ENCODE measurements around the gene CCNE1.

CCNE1 gene

DNA sequence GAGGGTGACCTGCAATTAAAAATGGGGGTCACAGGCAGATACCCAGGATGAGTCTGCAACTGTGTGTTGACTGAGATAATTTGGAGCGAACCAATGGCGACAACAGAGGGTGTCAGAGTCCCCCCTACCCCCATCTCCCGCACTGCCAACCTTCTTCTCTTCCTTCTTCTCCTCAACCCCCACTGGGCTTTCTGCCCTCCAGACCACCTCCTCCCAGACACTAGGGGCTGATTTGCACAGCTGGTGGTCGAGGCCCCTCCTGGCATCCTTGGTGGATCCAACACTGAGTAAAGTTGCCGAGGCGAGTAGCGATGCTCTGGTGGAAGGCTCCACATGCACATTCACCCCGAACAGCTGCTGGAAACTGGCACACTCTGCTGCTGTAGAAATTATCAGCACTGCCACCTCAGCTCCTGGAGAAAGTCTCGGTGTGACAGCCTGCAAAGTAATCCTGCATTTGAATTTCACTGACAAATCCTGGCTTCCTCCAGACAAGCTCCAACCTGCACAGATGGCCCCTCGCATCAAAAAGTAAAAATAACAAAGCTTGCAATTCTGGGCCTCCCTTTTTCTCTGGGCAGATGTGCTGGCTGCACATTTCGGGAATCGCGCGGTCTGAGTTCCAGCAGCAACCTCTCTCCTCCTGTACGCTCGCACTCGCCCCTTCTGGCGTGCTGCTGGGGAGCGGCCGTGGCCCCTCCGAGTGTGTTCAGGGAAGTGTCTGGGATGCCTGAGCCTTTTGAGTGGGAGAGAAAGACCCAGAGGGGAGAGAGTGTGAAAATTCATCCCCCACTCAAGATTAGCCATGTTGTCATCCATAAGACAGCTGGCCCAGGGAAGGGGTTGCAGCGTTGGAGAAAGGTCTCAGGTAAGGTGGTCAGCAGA is 28.5 kb downstream of the CCNE1 start:
- no peak for DNase-seq (ENCODE audit: extremely low spot score)
- ChIA-PET POLR2A (no interaction called here), CTCF (no interaction called here)
- TF ChIP-seq, protein P1, sequence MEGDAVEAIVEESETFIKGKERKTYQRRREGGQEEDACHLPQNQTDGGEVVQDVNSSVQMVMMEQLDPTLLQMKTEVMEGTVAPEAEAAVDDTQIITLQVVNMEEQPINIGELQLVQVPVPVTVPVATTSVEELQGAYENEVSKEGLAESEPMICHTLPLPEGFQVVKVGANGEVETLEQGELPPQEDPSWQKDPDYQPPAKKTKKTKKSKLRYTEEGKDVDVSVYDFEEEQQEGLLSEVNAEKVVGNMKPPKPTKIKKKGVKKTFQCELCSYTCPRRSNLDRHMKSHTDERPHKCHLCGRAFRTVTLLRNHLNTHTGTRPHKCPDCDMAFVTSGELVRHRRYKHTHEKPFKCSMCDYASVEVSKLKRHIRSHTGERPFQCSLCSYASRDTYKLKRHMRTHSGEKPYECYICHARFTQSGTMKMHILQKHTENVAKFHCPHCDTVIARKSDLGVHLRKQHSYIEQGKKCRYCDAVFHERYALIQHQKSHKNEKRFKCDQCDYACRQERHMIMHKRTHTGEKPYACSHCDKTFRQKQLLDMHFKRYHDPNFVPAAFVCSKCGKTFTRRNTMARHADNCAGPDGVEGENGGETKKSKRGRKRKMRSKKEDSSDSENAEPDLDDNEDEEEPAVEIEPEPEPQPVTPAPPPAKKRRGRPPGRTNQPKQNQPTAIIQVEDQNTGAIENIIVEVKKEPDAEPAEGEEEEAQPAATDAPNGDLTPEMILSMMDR (IDR thresholded peaks at IDR 0.05; ENCODE audit: control extremely low read depth, extremely low read depth, low read depth, missing control alignments): no peak

DNA sequence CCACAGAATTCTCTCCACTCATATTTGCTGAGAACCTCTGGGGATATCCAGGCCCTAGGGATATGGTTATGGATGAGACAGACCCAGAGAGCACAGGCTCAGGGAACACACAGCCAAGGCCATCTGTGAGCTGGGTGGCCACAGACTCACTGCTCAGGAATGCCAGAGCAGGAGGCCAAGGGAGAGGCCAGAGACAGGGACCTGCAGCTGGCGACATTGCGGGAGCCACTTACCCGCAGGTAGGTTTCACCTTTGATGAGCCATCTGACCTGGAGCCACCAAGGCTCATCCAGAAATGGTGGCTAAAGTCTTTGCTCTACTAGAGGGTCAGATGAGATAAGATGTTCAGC is 29.4 kb downstream of the CCNE1 start:
- ChIA-PET POLR2A (no interaction called here), CTCF (no interaction called here)
- DNase-seq (ENCODE audit: extremely low spot score): no peak
- TF ChIP-seq, protein P1 (IDR thresholded peaks at IDR 0.05; ENCODE audit: control extremely low read depth, extremely low read depth, low read depth, missing control alignments): no peak

DNA sequence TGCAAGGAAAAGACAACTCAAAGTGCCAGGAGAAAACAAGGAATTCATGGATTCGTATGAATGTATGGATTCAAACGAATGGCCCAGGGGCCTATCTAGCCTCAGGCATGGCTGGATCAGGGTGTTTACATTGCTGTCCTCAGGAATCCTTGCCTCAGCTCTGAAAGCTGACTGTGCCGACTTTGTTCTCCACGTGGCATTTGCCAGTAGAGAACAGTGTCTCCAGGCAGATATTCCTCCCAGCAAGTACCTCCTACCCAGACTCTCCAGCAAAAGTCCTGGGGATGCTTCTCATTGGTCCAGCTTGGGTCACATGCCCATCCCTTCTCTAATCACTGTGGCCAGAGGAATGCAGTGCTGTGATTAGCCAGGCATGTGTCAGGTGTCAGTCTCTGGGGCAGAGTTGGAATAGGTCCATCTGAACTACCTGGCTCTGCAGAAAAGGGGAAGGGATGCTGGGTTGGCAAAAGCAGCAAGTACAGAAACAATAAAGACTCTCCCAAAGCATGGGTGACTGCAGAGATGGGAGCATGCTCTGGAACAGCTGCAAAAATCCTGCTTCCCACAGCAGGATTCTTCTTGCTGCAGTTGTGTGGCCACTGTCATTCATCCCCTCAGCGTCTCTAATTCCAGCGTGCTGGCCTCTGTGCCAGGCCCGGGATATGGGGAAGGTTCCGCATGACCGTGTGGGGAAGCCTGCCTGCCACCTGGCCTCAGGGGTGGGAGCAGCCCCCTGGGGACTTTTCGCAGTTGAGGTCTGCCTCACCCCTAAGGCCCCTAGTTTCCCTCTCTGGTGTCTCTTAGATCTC is 30.0 kb downstream of the CCNE1 start:
- ChIA-PET CTCF (no interaction called here), POLR2A (no interaction called here)
- no peak for DNase-seq (ENCODE audit: extremely low spot score)
- TF ChIP-seq, protein P1 (IDR thresholded peaks at IDR 0.05; ENCODE audit: control extremely low read depth, extremely low read depth, low read depth, missing control alignments): no peak

DNA sequence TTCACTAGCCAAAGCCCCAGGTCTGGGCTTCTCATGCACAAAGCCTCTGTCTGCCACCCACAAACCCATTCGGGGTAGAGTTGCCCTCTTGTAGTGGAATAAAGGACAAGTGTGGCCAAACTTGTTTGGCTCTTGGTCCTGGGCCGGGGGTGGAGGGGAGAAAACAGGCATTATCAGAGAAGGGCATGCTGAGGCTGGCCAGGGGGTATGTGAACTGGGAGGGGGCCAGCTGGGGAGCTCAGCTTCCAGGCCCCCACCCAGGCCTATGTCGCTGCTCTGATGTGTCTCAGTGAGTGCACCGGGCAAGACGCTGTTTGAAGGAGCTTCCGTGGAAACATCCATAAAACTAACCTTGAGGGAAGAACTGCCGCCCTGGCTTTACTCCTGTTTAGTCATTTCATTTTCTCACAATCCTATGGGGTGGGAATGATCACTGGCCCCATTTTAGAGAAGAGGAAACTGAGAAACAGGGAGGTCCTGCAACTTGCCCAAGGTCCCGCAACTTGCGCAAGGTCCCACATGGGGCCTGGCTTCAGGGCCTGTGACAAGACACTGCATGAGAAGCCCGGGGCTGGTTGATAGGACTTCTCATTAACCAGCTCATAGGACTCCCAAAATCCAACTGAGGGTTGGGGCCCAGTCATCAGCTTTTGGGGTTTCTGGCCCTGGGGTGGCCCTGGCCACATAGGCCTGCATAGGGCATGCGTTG is 30.8 kb downstream of the CCNE1 start:
- TF ChIP-seq, protein P1 (IDR thresholded peaks at IDR 0.05; ENCODE audit: control extremely low read depth, extremely low read depth, low read depth, missing control alignments): no peak
- ChIA-PET POLR2A (interaction anchor here (0.6 kb wide), 1 partner anchor 235 kb away, joined by 13 read pairs; no protein-coding TSS in a partner anchor), CTCF (interaction anchor here (1.3 to 2.7 kb wide), 3 partner anchors 16 to 126 kb away, joined by 3 to 8 read pairs (median 7); no protein-coding TSS in a partner anchor)
- no peak for DNase-seq (ENCODE audit: extremely low spot score)

DNA sequence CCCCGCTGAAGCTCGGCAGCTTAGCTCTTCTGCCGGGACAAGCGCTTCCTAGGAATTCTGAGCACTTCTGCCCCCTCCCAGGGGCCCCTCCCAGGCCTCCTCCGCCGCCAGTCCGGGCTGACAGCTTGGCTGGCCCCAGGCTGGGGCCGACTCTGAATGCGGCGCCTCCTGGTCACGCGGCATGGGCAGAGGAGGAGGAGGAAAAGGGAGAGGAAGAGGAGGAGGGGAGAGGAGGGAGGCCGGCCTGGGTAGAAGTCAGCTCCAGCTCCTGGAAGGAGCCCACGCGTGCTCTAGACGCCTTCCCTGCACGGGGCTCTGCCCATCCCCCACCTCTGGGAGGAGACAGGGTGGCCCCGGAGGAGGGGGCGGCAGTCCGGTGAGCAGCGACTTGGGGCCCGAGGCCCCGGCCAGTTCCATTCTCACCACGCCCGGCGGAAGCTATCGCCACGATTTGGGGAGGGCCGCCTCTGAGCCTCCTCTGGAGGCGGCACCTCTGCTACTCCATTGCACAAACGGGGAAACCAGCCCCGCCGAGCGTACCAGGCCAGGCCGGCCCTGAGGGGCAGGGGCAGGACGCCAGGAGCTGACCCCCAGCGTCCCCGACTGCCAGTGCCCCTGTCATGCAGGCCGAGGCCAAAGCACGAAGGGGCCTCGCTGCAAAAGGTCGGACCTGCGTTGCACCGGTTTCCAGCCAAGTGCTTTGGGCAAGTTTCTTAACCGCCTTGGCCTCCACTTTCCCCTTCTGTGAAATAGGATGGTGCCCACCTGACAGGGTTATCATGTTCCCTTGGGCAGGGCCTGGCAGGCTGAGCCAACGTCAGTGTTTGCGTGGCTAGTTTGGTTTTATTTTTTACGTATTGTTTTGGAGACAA is 31.6 kb downstream of the CCNE1 start:
- ChIA-PET POLR2A (interaction anchor here (0.6 kb wide), 1 partner anchor 236 kb away, joined by 13 read pairs; no protein-coding TSS in a partner anchor), CTCF (interaction anchor here (0.8 to 2.7 kb wide), 5 partner anchors 15 to 127 kb away, joined by 3 to 8 read pairs (median 5); no protein-coding TSS in a partner anchor)
- TF ChIP-seq, protein P1 (IDR thresholded peaks at IDR 0.05; ENCODE audit: control extremely low read depth, extremely low read depth, low read depth, missing control alignments): no peak
- no peak for DNase-seq (ENCODE audit: extremely low spot score)

Data from GM10248 (cell line).